Keratinocyte (primary cell): ENCODE results near the gene GALNT7. TPM values are rescaled to one million over a fixed set of nuclear protein-coding genes. Genes with fewer than 3 reads are reported as not detected.

Experiments
- DNase-seq: peaks from one replicate; pipeline ENCODE4 v3.0.0-alpha.2; 2011; ENCODE audit warnings: low read depth, missing footprints, low spot score
- FAIRE-seq: peaks from 2 replicates; lab custom pipeline; 2011; peaks lifted over from hg19 to GRCh38; lab: Jason Lieb, UNC
- H2AFZ ChIP-seq: 2 replicates; pipeline ENCODE4 v1.6.0; 2012; ENCODE audit warnings: low read length, control low read depth, inconsistent platforms; ENCODE audit not compliant: control insufficient read depth
- H3K27ac ChIP-seq: 2 replicates; pipeline ENCODE4 v1.5.1; 2011; ENCODE audit warnings: low read length; ENCODE audit not compliant: control insufficient read depth, insufficient read depth
- H3K27me3 ChIP-seq: 3 replicates; pipeline ENCODE4 v1.6.0; 2011; ENCODE audit warnings: low read length; ENCODE audit not compliant: control insufficient read depth, insufficient read depth; ENCODE audit errors: extremely low read depth
- H3K36me3 ChIP-seq, 2 experiments: 2 replicates in 1 of 2; 3 replicates in 1 of 2; pipeline ENCODE4 v1.5.1; 2011; ENCODE audit warnings: low read length in 2 of 2, mild to moderate bottlenecking in 1 of 2; ENCODE audit not compliant: control insufficient read depth in 2 of 2, insufficient read depth in 2 of 2; ENCODE audit errors: extremely low read depth in 1 of 2
- H3K4me1 ChIP-seq: 3 replicates; pipeline ENCODE4 v1.5.1; 2011; ENCODE audit warnings: low read length; ENCODE audit not compliant: control insufficient read depth, insufficient read depth; ENCODE audit errors: extremely low read depth
- H3K4me2 ChIP-seq: 3 replicates; pipeline ENCODE4 v1.6.0; 2011; ENCODE audit warnings: low read depth, low read length; ENCODE audit not compliant: control insufficient read depth, insufficient read depth; ENCODE audit errors: extremely low read depth
- H3K4me3 ChIP-seq, 3 experiments: fragments of 200-600 bp in 1 of 3; sonication (generic) in 1 of 3; 2 replicates in 2 of 3; 3 replicates in 1 of 3; pipeline ENCODE4 v1.5.1; 2011 to 2016; ENCODE audit warnings: low read length in 3 of 3, mild to moderate bottlenecking in 3 of 3, control low read depth in 2 of 3, inconsistent platforms in 1 of 3, low read depth in 1 of 3, mixed read lengths in 1 of 3, mixed run types in 1 of 3, moderate library complexity in 1 of 3; ENCODE audit not compliant: control insufficient read depth in 2 of 3, insufficient read depth in 2 of 3; ENCODE audit errors: extremely low read depth in 1 of 3
- H3K79me2 ChIP-seq: 2 replicates; pipeline ENCODE4 v1.6.0; 2012; ENCODE audit warnings: low read length; ENCODE audit not compliant: control insufficient read depth, insufficient read depth
- H3K9ac ChIP-seq: 3 replicates; pipeline ENCODE4 v1.6.0; 2011; ENCODE audit warnings: low read length; ENCODE audit not compliant: control insufficient read depth, insufficient read depth; ENCODE audit errors: extremely low read depth
- H3K9me1 ChIP-seq: 3 replicates; pipeline ENCODE4 v1.6.0; 2011; ENCODE audit warnings: low read length; ENCODE audit not compliant: control insufficient read depth, insufficient read depth; ENCODE audit errors: extremely low read depth
- H3K9me3 ChIP-seq: 2 replicates; pipeline ENCODE4 v1.5.1; 2012; ENCODE audit warnings: low read depth, low read length; ENCODE audit not compliant: control insufficient read depth
- H4K20me1 ChIP-seq: 3 replicates; pipeline ENCODE4 v1.6.0; 2011; ENCODE audit warnings: low read length; ENCODE audit not compliant: control insufficient read depth, insufficient read depth; ENCODE audit errors: extremely low read depth
- EZH2 ChIP-seq: IDR thresholded peaks from one replicate; pipeline ENCODE4 v1.6.1; 2012; ENCODE audit warnings: inconsistent platforms, mild to moderate bottlenecking, low read length, moderate library complexity
- dilution Hi-C: fragments of 300-500 bp; cut with MboI; formaldehyde crosslinking; loops from one replicate; pipeline ENCODE4 v1.7.0; 2020; ENCODE audit warnings: low sequenced_read_pairs; ENCODE audit not compliant: extremely low pct_ligation_motif_present
- polyA plus RNA-seq, 5 experiments: library from polyadenylated mRNA; depleted of rRNA in 3 of 5; stranded (reverse) in 3 of 5; stranded (forward) in 1 of 5; unstranded in 1 of 5; fragments of >200 nt; gene quantifications; 1 replicate in 1 of 5; 2 replicates in 3 of 5; 3 replicates in 1 of 5; pipeline versions ENCODE4 v1.2.1 to v1.2.3, GENCODE V29; 2011 to 2012; ENCODE audit warnings: missing spikeins in 2 of 5, low read depth in 1 of 5, low replicate concordance in 1 of 5
- TF ChIP-seq, protein P1 (sequence below), 3 experiments: IDR thresholded peaks in 1 of 3; conservative IDR thresholded peaks in 1 of 3; optimal IDR thresholded peaks in 1 of 3; 2 replicates in 2 of 3; 3 replicates in 1 of 3; pipeline versions ENCODE3 to v1.5.1; 2011; ENCODE audit warnings: low read length in 3 of 3, mild to moderate bottlenecking in 3 of 3, moderate library complexity in 2 of 3, control low read depth in 1 of 3, inconsistent platforms in 1 of 3; ENCODE audit not compliant: insufficient read depth in 2 of 3; ENCODE audit errors: extremely low read depth in 1 of 3

The GALNT7 gene
- polyA plus RNA-seq, 1 donor (not counting 4 experiments of a cell fraction or from before 2014, with no cell fraction given): 28.8 TPM

DNA sequence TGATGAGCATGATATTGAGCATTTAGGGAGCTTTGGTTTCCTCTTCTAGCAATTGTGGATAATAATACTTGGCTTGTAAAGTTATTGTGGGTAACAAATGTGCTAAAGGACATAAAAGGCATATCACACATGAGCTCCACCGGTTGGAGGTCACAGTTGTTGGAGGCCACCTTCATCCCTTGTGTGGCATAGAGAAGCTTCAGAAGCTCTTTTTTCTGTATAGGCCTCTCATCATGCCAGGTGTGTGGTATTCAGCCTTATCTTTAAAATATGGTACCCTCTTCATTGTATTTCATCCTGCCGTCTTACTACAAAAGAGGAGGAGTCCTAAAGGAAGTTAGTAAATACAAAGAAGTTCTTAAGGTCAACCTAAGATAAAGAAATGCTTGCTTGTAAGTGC lies 99.1 kb downstream of the GALNT7 start:
- H3K4me3 ChIP-seq: no peak overlapping the region
- DNase-seq (no peak), FAIRE-seq (no peak)
- no peak overlapping the region for H3K27ac ChIP-seq
- no peaks in the 10 kb centered on the region for H3K9me1 ChIP-seq
- no peaks in the 10 kb centered on the region for H3K27me3 ChIP-seq
- H3K9me3 ChIP-seq: no peaks in the 10 kb centered on the region
- dilution Hi-C loops: no loop called here
- TF ChIP-seq EZH2: no peak
- TF ChIP-seq, protein P1, sequence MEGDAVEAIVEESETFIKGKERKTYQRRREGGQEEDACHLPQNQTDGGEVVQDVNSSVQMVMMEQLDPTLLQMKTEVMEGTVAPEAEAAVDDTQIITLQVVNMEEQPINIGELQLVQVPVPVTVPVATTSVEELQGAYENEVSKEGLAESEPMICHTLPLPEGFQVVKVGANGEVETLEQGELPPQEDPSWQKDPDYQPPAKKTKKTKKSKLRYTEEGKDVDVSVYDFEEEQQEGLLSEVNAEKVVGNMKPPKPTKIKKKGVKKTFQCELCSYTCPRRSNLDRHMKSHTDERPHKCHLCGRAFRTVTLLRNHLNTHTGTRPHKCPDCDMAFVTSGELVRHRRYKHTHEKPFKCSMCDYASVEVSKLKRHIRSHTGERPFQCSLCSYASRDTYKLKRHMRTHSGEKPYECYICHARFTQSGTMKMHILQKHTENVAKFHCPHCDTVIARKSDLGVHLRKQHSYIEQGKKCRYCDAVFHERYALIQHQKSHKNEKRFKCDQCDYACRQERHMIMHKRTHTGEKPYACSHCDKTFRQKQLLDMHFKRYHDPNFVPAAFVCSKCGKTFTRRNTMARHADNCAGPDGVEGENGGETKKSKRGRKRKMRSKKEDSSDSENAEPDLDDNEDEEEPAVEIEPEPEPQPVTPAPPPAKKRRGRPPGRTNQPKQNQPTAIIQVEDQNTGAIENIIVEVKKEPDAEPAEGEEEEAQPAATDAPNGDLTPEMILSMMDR (optimal IDR thresholded peaks at IDR 0.05 in 1 of 3, IDR thresholded peaks at IDR 0.05 in 1 of 3, conservative IDR thresholded peaks at IDR 0.05 in 1 of 3; ENCODE audit: extremely low read depth in 1 of 3, insufficient read depth in 2 of 3, low read length in 3 of 3): no peak
- H4K20me1 ChIP-seq: no peaks in the 10 kb centered on the region
- H3K4me1 ChIP-seq: no peaks in the 10 kb centered on the region
- H2AFZ ChIP-seq: no peak overlapping the region
- H3K79me2 ChIP-seq: no peaks in the 10 kb centered on the region
- H3K36me3 ChIP-seq: no peaks in the 10 kb centered on the region
- no peak overlapping the region for H3K9ac ChIP-seq
- no peak overlapping the region for H3K4me2 ChIP-seq

DNA sequence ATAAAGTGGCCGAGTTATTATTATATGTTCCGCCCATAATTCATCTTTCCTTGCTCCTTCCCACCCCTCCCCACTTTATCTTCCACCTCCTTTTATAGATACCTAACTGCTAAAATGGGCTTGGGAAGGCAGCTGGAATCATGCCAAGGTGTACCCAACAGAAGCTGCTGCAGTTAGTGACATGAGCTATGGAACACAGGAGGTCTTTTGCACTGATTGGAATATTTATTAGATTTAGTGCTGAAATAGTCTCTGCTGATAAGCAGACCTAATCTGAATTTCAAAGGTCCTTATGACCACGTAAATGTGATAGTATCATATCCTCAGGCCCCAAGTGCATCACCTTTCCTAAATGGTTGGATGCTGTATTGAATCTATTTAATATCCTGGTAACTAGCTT lies 100.7 kb downstream of the GALNT7 start:
- H3K27ac ChIP-seq: no peak overlapping the region
- no peaks in the 10 kb centered on the region for H4K20me1 ChIP-seq
- DNase-seq (no peak), FAIRE-seq (no peak)
- H3K4me3 ChIP-seq: no peak overlapping the region
- no peak for TF ChIP-seq EZH2
- TF ChIP-seq, protein P1 (optimal IDR thresholded peaks at IDR 0.05 in 1 of 3, IDR thresholded peaks at IDR 0.05 in 1 of 3, conservative IDR thresholded peaks at IDR 0.05 in 1 of 3; ENCODE audit: extremely low read depth in 1 of 3, insufficient read depth in 2 of 3, low read length in 3 of 3): no peak
- no peak overlapping the region for H3K4me2 ChIP-seq
- H3K9me3 ChIP-seq: no peaks in the 10 kb centered on the region
- dilution Hi-C loops: no loop called here
- no peaks in the 10 kb centered on the region for H3K79me2 ChIP-seq
- no peak overlapping the region for H3K9ac ChIP-seq
- H2AFZ ChIP-seq: no peak overlapping the region
- no peaks in the 10 kb centered on the region for H3K9me1 ChIP-seq
- no peaks in the 10 kb centered on the region for H3K4me1 ChIP-seq
- H3K27me3 ChIP-seq: no peaks in the 10 kb centered on the region
- no peaks in the 10 kb centered on the region for H3K36me3 ChIP-seq
